Endothelial cell of umbilical vein (primary cell): ENCODE measurements around the gene SPEF1. TPM values are rescaled to one million over a fixed set of nuclear protein-coding genes. Genes with fewer than 3 reads are reported as not detected.

Experiments
- BruUV-seq: library from RNA; stranded (reverse); fragments of 400-500 nt; replicated peaks from 2 replicates; lab custom pipeline; 2021; lab: Mats Ljungman, UMichigan
- CTCF ChIA-PET: fragments of 300-600, 350-600 bp; sonication (Branson Sonifier 250); formaldehyde crosslinking; loops from one replicate; lab custom pipeline; 2021; ENCODE audit warnings: antibody characterized with exemption, inconsistent platforms; lab: Charles Lee
- POLR2A ChIA-PET: fragments of 300-600, 350-600 bp; sonication (Branson Sonifier 250); formaldehyde crosslinking; loops from one replicate; lab custom pipeline; 2021; ENCODE audit warnings: antibody characterized with exemption, inconsistent platforms; lab: Charles Lee
- DNase-seq: peaks from one replicate; pipeline ENCODE4 v3.0.0-alpha.2; 2011; ENCODE audit warnings: low read depth, low spot score
- FAIRE-seq: peaks from 2 replicates; lab custom pipeline; 2011; peaks lifted over from hg19 to GRCh38; lab: Jason Lieb, UNC
- H2AFZ ChIP-seq: 2 replicates; pipeline ENCODE4 v1.6.0; 2012; ENCODE audit warnings: low read depth, low read length, control low read depth, inconsistent platforms
- H3K27ac ChIP-seq: 2 replicates; pipeline ENCODE4 v1.5.1; 2011; ENCODE audit warnings: low read depth, mild to moderate bottlenecking, control low read depth, low read length, moderate library complexity; ENCODE audit not compliant: insufficient read depth
- H3K27me3 ChIP-seq, 2 experiments: 2 replicates each; pipeline versions ENCODE4 v1.6.0 to v1.6.1; 2011; ENCODE audit warnings: low read length in 2 of 2, mixed read lengths in 1 of 2; ENCODE audit not compliant: control insufficient read depth in 2 of 2, insufficient read depth in 2 of 2
- H3K36me3 ChIP-seq, 2 experiments: 2 replicates in 1 of 2; 3 replicates in 1 of 2; pipeline ENCODE4 v1.5.1; 2011; ENCODE audit warnings: low read length in 2 of 2, mild to moderate bottlenecking in 1 of 2, moderate library complexity in 1 of 2; ENCODE audit not compliant: control insufficient read depth in 2 of 2, insufficient read depth in 2 of 2; ENCODE audit errors: extremely low read depth in 1 of 2
- H3K4me1 ChIP-seq: 3 replicates; pipeline ENCODE4 v1.5.1; 2011; ENCODE audit warnings: mild to moderate bottlenecking, low read length; ENCODE audit not compliant: control insufficient read depth, insufficient read depth; ENCODE audit errors: extremely low read depth
- H3K4me2 ChIP-seq: 2 replicates; pipeline ENCODE4 v1.6.1; 2011; ENCODE audit warnings: low read length, control low read depth, mixed read lengths; ENCODE audit not compliant: insufficient read depth
- H3K4me3 ChIP-seq, 3 experiments: fragments of 200-600 bp in 1 of 3; sonication (generic), shearing (Covaris generic) in 1 of 3; replicated peaks in 1 of 3; 2 replicates each; pipeline ENCODE4 v1.5.1; 2011 to 2016; ENCODE audit warnings: control low read depth in 3 of 3, low read length in 3 of 3, mild to moderate bottlenecking in 2 of 3, inconsistent platforms in 1 of 3, low read depth in 1 of 3, moderate library complexity in 1 of 3; ENCODE audit not compliant: insufficient read depth in 1 of 3
- H3K79me2 ChIP-seq: 2 replicates; pipeline ENCODE4 v1.6.0; 2012; ENCODE audit warnings: low read length, inconsistent platforms; ENCODE audit not compliant: control insufficient read depth, insufficient read depth
- H3K9ac ChIP-seq: replicated peaks from 2 replicates; pipeline ENCODE3; 2011; ENCODE audit warnings: low read length, control low read depth; ENCODE audit not compliant: insufficient read depth; ENCODE audit errors: extremely low read depth
- H3K9me1 ChIP-seq: replicated peaks from 3 replicates; pipeline ENCODE4 v1.6.0; 2011; ENCODE audit warnings: mild to moderate bottlenecking, low read length; ENCODE audit not compliant: control insufficient read depth, insufficient read depth; ENCODE audit errors: extremely low read depth
- H3K9me3 ChIP-seq: replicated peaks from 2 replicates; pipeline ENCODE4 v1.5.1; 2012; ENCODE audit warnings: low read length, inconsistent platforms; ENCODE audit not compliant: control insufficient read depth, insufficient read depth
- H4K20me1 ChIP-seq: replicated peaks from 2 replicates; pipeline ENCODE3; 2011; ENCODE audit warnings: mild to moderate bottlenecking, low read length; ENCODE audit not compliant: control insufficient read depth, insufficient read depth; ENCODE audit errors: extremely low read depth
- MYC ChIP-seq: IDR thresholded peaks from one replicate; pipeline ENCODE4 v1.6.1; 2011; ENCODE audit warnings: mild to moderate bottlenecking, low read depth, low read length
- POLR2A ChIP-seq: IDR thresholded peaks from 2 replicates; pipeline ENCODE4 v1.6.1; 2012; ENCODE audit warnings: low read depth, mild to moderate bottlenecking, control low read depth, low read length
- POLR2AphosphoS5 ChIP-seq: IDR thresholded peaks from 2 replicates; pipeline ENCODE4 v1.6.1; 2012; ENCODE audit warnings: low read depth, mild to moderate bottlenecking, control low read depth, low read length, moderate library complexity; ENCODE audit not compliant: insufficient read depth
- dilution Hi-C: fragments of 300-500 bp; cut with MboI; formaldehyde crosslinking; loops from one replicate; pipeline ENCODE4 v1.15.0; 2019; ENCODE audit warnings: low sequenced_read_pairs; ENCODE audit not compliant: extremely low pct_ligation_motif_present
- intact Hi-C: fragments of 100-400 bp; cut with micrococcal nuclease; formaldehyde crosslinking; loops from one replicate; pipeline ENCODE4 v1.10.0; 2022
- polyA plus RNA-seq, 4 experiments: library from polyadenylated mRNA; depleted of rRNA in 3 of 4; stranded (reverse) in 3 of 4; unstranded in 1 of 4; fragments of >200 nt; gene quantifications; 2 replicates each; pipeline versions ENCODE4 v1.2.1 to v1.2.3, GENCODE V29; 2011 to 2012; ENCODE audit warnings: missing spikeins in 1 of 4
- total RNA-seq: library from RNA; stranded (reverse); gene quantifications from 2 replicates; pipeline ENCODE4 v1.2.3, GENCODE V29; 2021
- TF ChIP-seq, protein P1 (sequence below): IDR thresholded peaks from 2 replicates; pipeline ENCODE4 v1.6.1; 2011; ENCODE audit not compliant: insufficient read depth, insufficient read length
- TF ChIP-seq, protein P2 (sequence below), 2 donors: IDR thresholded peaks; 1 replicate in 1 of 2; 2 replicates in 1 of 2; pipeline ENCODE4 v1.5.1; 2011; ENCODE audit warnings: low read length in 2 of 2, mild to moderate bottlenecking in 2 of 2, moderate library complexity in 2 of 2, control low read depth in 1 of 2, inconsistent platforms in 1 of 2, low read depth in 1 of 2; ENCODE audit not compliant: insufficient read depth in 1 of 2; ENCODE audit errors: extremely low read depth in 1 of 2

The SPEF1 gene
- total and polyA plus RNA-seq, 2 donors (not counting 3 experiments of a cell fraction or from before 2014, with no cell fraction given) = 0.07 to 0.44 TPM

- dilution Hi-C loops = no loop called here
- no peak for TF ChIP-seq MYC
- peak; percentile 72 for TF ChIP-seq POLR2A
- TF ChIP-seq POLR2AphosphoS5 = peak; percentile 85
- TF ChIP-seq, protein P1, sequence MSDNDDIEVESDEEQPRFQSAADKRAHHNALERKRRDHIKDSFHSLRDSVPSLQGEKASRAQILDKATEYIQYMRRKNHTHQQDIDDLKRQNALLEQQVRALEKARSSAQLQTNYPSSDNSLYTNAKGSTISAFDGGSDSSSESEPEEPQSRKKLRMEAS = peak; percentile 89
- Histone ChIP-seq H3K4me2 (peak within 1 kb of the TSS; percentile 81), H4K20me1 (no peaks in the 10 kb centered on the region), H3K27ac (peak within 1 kb of the TSS; percentile 55), H3K9me3 (no peaks in the 10 kb centered on the region), H3K4me3 (peak within 1 kb of the TSS; percentile 61 to 71 (median 61)), H3K9me1 (no peaks in the 10 kb centered on the region), H3K4me1 (peaks cover 25% of the 10 kb centered on the region), H3K36me3 (no peaks in the 10 kb centered on the region), H3K9ac (peak within 1 kb of the TSS; percentile 73), H2AFZ (peak within 1 kb of the TSS; percentile 90), H3K27me3 (no peaks in the 10 kb centered on the region), H3K79me2 (peaks cover 13% of the 10 kb centered on the region)
- BruUV-seq = TSS peak; percentile 81
- ChIA-PET CTCF (interaction anchor here (0.6 to 6.5 kb wide), 25 partner anchors 9 to 102 kb away, joined by 3 to 76 read pairs (median 5); partner anchors contain the start of genes AP5S1, CENPB and SPEF1), POLR2A (interaction anchor here (0.7 to 0.9 kb wide), 4 partner anchors 10 to 23 kb away, joined by 3 to 4 read pairs (median 4); no protein-coding TSS in a partner anchor)
- peak; percentile 96 for FAIRE-seq
- DNase-seq = peak; percentile 98
- intact Hi-C loops = loop anchor here (1.0 to 5.0 kb wide), 6 partner anchors 10 to 360 kb away; partner anchors contain the start of genes DNAAF9 and SPEF1
These were observed 13.6 kb downstream of the SPEF1 start, which contains the start of gene ADISSP for GRCh38 chr20:3767427-3768341. TSS of gene ADISSP (minus strand) at chr20:3767753. CDS start at chr20:3760100, 7,653 bp downstream.

DNA sequence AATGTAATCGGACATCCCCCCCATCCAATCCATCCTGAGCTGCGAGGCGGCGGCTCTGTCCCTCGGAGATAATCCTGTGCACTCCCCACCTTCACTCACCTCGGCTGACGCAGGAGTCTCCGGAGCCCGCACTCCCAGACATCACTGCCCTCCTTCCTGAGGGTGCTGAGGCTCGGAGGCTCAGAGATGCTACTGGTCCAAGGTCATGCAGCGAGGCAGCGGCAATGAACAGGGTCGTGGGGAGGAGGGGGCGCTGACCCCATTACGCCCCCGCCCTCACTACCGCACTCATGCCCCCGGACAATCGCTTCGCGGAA is 14.2 kb downstream of the SPEF1 start:
- dilution Hi-C loops (no loop called here), intact Hi-C loops (loop anchor here (5.0 kb wide), 1 partner anchor 360 kb away; the partner anchor contains the start of gene DNAAF9)
- peak overlapping the region; percentile 39 for H3K9ac ChIP-seq
- H3K27ac ChIP-seq = no peak overlapping the region
- H3K9me1 ChIP-seq = no peaks in the 10 kb centered on the region
- peak overlapping the region; percentile 81 for H3K4me2 ChIP-seq
- no peaks in the 10 kb centered on the region for H4K20me1 ChIP-seq
- H3K4me3 ChIP-seq = peak overlapping the region; percentile 61 to 71 (median 61)
- H3K4me1 ChIP-seq = peaks cover 25% of the 10 kb centered on the region
- H3K27me3 ChIP-seq = no peaks in the 10 kb centered on the region
- no TSS peak for BruUV-seq
- CTCF ChIA-PET = interaction anchor here (0.9 to 6.5 kb wide), 15 partner anchors 11 to 90 kb away, joined by 3 to 76 read pairs (median 14); partner anchors contain the start of genes AP5S1, CENPB and SPEF1
- peak overlapping the region; percentile 74 for H2AFZ ChIP-seq
- H3K36me3 ChIP-seq = no peaks in the 10 kb centered on the region
- FAIRE-seq = peak; percentile 70
- POLR2A ChIA-PET = interaction anchor here (0.9 kb wide), 1 partner anchor 22 kb away, joined by 3 read pairs; no protein-coding TSS in a partner anchor
- DNase-seq = no peak
- no peaks in the 10 kb centered on the region for H3K9me3 ChIP-seq
- TF ChIP-seq POLR2AphosphoS5 = no peak
- TF ChIP-seq, protein P1 = no peak
- no peak for TF ChIP-seq POLR2A
- TF ChIP-seq, protein P2, sequence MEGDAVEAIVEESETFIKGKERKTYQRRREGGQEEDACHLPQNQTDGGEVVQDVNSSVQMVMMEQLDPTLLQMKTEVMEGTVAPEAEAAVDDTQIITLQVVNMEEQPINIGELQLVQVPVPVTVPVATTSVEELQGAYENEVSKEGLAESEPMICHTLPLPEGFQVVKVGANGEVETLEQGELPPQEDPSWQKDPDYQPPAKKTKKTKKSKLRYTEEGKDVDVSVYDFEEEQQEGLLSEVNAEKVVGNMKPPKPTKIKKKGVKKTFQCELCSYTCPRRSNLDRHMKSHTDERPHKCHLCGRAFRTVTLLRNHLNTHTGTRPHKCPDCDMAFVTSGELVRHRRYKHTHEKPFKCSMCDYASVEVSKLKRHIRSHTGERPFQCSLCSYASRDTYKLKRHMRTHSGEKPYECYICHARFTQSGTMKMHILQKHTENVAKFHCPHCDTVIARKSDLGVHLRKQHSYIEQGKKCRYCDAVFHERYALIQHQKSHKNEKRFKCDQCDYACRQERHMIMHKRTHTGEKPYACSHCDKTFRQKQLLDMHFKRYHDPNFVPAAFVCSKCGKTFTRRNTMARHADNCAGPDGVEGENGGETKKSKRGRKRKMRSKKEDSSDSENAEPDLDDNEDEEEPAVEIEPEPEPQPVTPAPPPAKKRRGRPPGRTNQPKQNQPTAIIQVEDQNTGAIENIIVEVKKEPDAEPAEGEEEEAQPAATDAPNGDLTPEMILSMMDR (IDR thresholded peaks at IDR 0.05; ENCODE audit: extremely low read depth in 1 of 2, insufficient read depth in 1 of 2, low read depth in 1 of 2, low read length in 2 of 2) = no peak
- H3K79me2 ChIP-seq = peaks cover 13% of the 10 kb centered on the region
